ENCODE data around the gene ADAP1. TPM values are rescaled to one million over a fixed set of nuclear protein-coding genes. Genes with fewer than 3 reads are reported as not detected.

The ADAP1 gene
- total and polyA plus RNA-seq, 2 of the 8 experiments (the other 6 are each of a cell fraction or from before 2014, with no cell fraction given): 5.8 to 6.1 TPM

- Histone ChIP-seq H2AFZ (ENCODE audit: low read length) (no peak overlapping the region), H3K9ac (replicated peaks in 1 of 4; ENCODE audit: extremely low read depth in 1 of 4, low read depth in 3 of 4, low read length in 3 of 4) (no peak overlapping the region), H3K18ac (ENCODE audit: extremely low read depth, low read length) (peak overlapping the region; percentile 51; the same call in 1 of the 2 replicates), H3K4me1 (replicated peaks in 1 of 4; ENCODE audit: control insufficient read depth in 3 of 4, insufficient read depth in 4 of 4, low read length in 3 of 4) (peaks cover 0 to 5% (median 0%) of the 10 kb centered on the region in 4 experiments; a peak in 5 of 7 replicates), H3K23me2 (ENCODE audit: low read depth, low read length) (peaks cover 5% of the 10 kb centered on the region; the same call in 1 of the 2 replicates), H4K91ac (replicated peaks; ENCODE audit: insufficient read length, low read length) (no peak overlapping the region), H2BK12ac (ENCODE audit: low read depth, low read length) (peak overlapping the region; percentile 45; the same call in 1 of the 2 replicates), H3K36me3 (ENCODE audit: control insufficient read depth in 2 of 4, insufficient read depth in 4 of 4, low read length in 3 of 4) (peaks cover 0 to 35% (median 22%) of the 10 kb centered on the region in 4 experiments; a peak in 7 of 8 replicates), H2BK5ac (ENCODE audit: low read depth, low read length) (no peak overlapping the region; the same call in 1 of the 2 replicates), H3K79me1 (ENCODE audit: low read depth, low read length) (no peaks in the 10 kb centered on the region; the same call in 1 of the 2 replicates), H3K4me3 (ENCODE audit: extremely low read depth in 1 of 4, insufficient read depth in 2 of 4, low read depth in 3 of 4, low read length in 4 of 4) (no peak overlapping the region), H3K79me2 (ENCODE audit: control insufficient read depth in 1 of 2, insufficient read depth in 2 of 2, low read length in 2 of 2) (peaks cover 11 to 20% of the 10 kb centered on the region in 2 experiments), H3K56ac (replicated peaks; ENCODE audit: insufficient read length, low read depth, low read length) (no peak overlapping the region), H2BK15ac (ENCODE audit: low read length) (no peak overlapping the region; the same call in 1 of the 2 replicates), H2AK5ac (ENCODE audit: low read depth, low read length) (no peak overlapping the region), H2BK20ac (ENCODE audit: low read length) (no peak overlapping the region), H3K4ac (replicated peaks; ENCODE audit: insufficient read length, low read depth, low read length) (peak overlapping the region; percentile 24), H3K23ac (ENCODE audit: insufficient read length) (no peak overlapping the region), H4K8ac (ENCODE audit: extremely low read depth, insufficient read depth, low read length) (no peak overlapping the region), H4K20me1 (replicated peaks in 1 of 2; ENCODE audit: control insufficient read depth in 1 of 2, insufficient read depth in 2 of 2, low read length in 2 of 2) (peaks cover 6 to 9% of the 10 kb centered on the region in 2 experiments), H2BK120ac (replicated peaks; ENCODE audit: low read depth, low read length) (no peak overlapping the region), H4K5ac (ENCODE audit: insufficient read length, low read depth, low read length) (no peak overlapping the region), H3K27ac (ENCODE audit: low read depth, low read length) (no peak overlapping the region), H3K4me2 (ENCODE audit: insufficient read depth in 1 of 2, low read depth in 2 of 2, low read length in 2 of 2) (no peak overlapping the region), H3K27me3 (replicated peaks in 1 of 4; ENCODE audit: control insufficient read depth in 3 of 4, extremely low read depth in 1 of 4, insufficient read depth in 3 of 4, low read length in 3 of 4) (no peaks in the 10 kb centered on the region), H3K9me3 (ENCODE audit: insufficient read depth in 2 of 2, low read depth in 1 of 2, low read length in 1 of 2) (no peaks in the 10 kb centered on the region; a peak in 1 of 4 replicates), H3K14ac (ENCODE audit: insufficient read length) (no peak overlapping the region)
- FAIRE-seq (no peak), DNase-seq (ENCODE audit: low read depth in 1 of 2, low spot score in 2 of 2) (no peak)
- POLR2A ChIA-PET (ENCODE audit: partially characterized antibody): interaction anchor here (0.6 to 1.0 kb wide), 2 partner anchors 15 to 57 kb away, joined by 3 to 5 read pairs; no protein-coding TSS in a partner anchor
- CTCF ChIA-PET (ENCODE audit: partially characterized antibody): interaction anchor here (0.6 to 4.7 kb wide), 24 partner anchors 10 to 699 kb away, joined by 3 to 38 read pairs (median 4); partner anchors contain the start of gene SUN1
- no peak for TF ChIP-seq MAX (IDR thresholded peaks at IDR 0.05)
- TF ChIP-seq NRF1 (IDR thresholded peaks at IDR 0.05; ENCODE audit: low read depth, low read length): no peak
- no peak for TF ChIP-seq HDAC6 (IDR thresholded peaks at IDR 0.05; ENCODE audit: low read depth, low read length)
- TF ChIP-seq JUND (IDR thresholded peaks at IDR 0.05; ENCODE audit: low read length): no peak
- peak; percentile 45; the same call in 1 of the 2 replicates for TF ChIP-seq CEBPB (IDR thresholded peaks at IDR 0.05; ENCODE audit: low read depth, low read length)
- TF ChIP-seq RBBP5 (IDR thresholded peaks at IDR 0.05; ENCODE audit: borderline replicate concordance, low read depth, low read length): no peak
- 88% methylated on average over 9 of the region's 9 CpGs; no CpG with 5 or more reads in 1 of the 2 experiments for WGBS, 2 experiments (ENCODE audit: extremely low coverage in 1 of 2, insufficient coverage in 1 of 2, insufficient read length in 1 of 2, insufficient replicate concordance in 2 of 2, low coverage in 1 of 2, low lambda C conversion rate in 2 of 2, missing lambda C conversion rate in 1 of 2)
These were observed 80.3 kb downstream of the ADAP1 start for GRCh38 chr7:874031-874749.
